GM10266 (cell line): ENCODE results near the gene GCNT4.

Experiments used
- DNase-seq: peaks from one replicate; pipeline ENCODE4 v3.0.0; 2012; ENCODE audit errors: extremely low spot score
- CTCF ChIP-seq: IDR thresholded peaks from 2 replicates; pipeline ENCODE4 v1.5.1; 2012; ENCODE audit warnings: mild to moderate bottlenecking, low read depth; ENCODE audit not compliant: control insufficient read depth, insufficient read depth; ENCODE audit errors: missing control alignments

GCNT4 gene

DNA sequence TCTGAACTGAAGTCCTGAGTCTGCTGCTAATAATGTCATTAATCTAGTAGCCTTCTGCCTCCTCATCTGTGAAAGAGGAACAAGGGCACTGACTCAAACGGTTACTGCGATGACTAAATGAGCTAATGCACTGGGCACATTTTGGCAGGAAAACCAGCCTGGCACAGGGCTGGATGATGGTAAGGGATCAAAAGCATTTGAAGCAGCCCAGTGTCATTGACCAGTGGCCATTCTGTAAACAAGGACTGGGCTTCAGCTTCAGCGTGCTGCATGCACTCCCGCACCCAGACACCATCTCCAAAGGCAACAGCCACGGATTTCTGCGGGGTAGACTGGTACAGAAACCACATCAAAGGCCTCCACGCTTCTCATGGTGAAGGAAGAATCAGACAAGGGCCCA lies 8.0 kb downstream of the GCNT4 start:
- TF ChIP-seq CTCF, result no peak
- no peak for DNase-seq

GRCh38 chr5:75043633-75044264 lies 8.6 kb downstream of the GCNT4 start:
- no peak for DNase-seq
- TF ChIP-seq CTCF, result no peak

GRCh38 chr5:75042522-75042921 lies 9.8 kb downstream of the GCNT4 start:
- DNase-seq, result no peak
- no peak for TF ChIP-seq CTCF

DNA sequence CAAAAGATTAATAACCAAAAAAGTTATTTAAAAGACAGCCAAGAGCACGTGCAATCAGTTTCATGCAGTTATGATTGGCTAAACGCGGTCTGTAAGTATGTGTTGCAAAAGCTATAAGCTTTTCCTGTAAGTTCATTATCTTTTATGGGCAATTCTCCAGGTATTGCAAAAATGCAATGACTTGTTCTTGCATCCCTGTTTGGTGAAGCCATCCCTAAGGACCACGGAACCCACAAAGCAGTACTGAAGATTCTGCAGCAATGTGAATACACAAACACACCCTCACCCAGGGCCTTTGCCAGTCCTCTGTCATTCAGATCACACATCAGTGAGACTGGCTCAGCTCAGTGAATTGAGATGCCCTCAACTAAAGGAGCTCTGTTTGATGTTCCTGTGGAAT lies 11.4 kb downstream of the GCNT4 start:
- no peak for TF ChIP-seq CTCF
- DNase-seq, result no peak

GRCh38 chr5:75037106-75037505 lies 15.3 kb downstream of the GCNT4 start:
- DNase-seq, result no peak
- TF ChIP-seq CTCF, result no peak

GRCh38 chr5:75034137-75034739 lies 18.1 kb downstream of the GCNT4 start:
- TF ChIP-seq CTCF, result no peak
- no peak for DNase-seq

GRCh38 chr5:75031366-75031765 lies 21.0 kb downstream of the GCNT4 start:
- no peak for TF ChIP-seq CTCF
- no peak for DNase-seq
